Peyer's patch (tissue), 4 donors: ENCODE data around the gene SCAMP4.

Experiments used
- CTCF ChIP-seq, 6 experiments: fragments of 450-650 bp in 4 of 6; fragments of 200-600 bp in 2 of 6; sonication (generic) in 1 of 6; IDR thresholded peaks; one replicate each; pipeline ENCODE4 v1.5.1; 2017 to 2019; ENCODE audit warnings: antibody characterized with exemption in 6 of 6, mild to moderate bottlenecking in 3 of 6, moderate library complexity in 1 of 6
- POLR2A ChIP-seq, 2 donors: fragments of 450-650 bp; IDR thresholded peaks; one replicate each; pipeline ENCODE4 v1.5.1; 2017; ENCODE audit warnings: antibody characterized with exemption in 2 of 2, mild to moderate bottlenecking in 2 of 2, moderate library complexity in 2 of 2

- TF ChIP-seq CTCF (IDR thresholded peaks at IDR 0.05), result no peak
- TF ChIP-seq POLR2A (IDR thresholded peaks at IDR 0.05), result peak in 1 of 2 donors; percentile 94
Measured at GRCh38 chr19:1863328-1863637, 41.9 kb upstream of the SCAMP4 start, which contains the start of gene KLF16.
